ENCODE data around the gene VSTM5.

Gene VSTM5

GRCh38 chr11:93841446-93841845, 9.0 kb downstream of the VSTM5 start:
- TF ChIP-seq CTCF (conservative IDR thresholded peaks at IDR 0.05): no peak
- H3K27ac ChIP-seq: no peak overlapping the region

GRCh38 chr11:93840981-93841380, 9.4 kb downstream of the VSTM5 start:
- H3K27ac ChIP-seq: no peak overlapping the region
- no peak for TF ChIP-seq CTCF (conservative IDR thresholded peaks at IDR 0.05)

GRCh38 chr11:93840180-93840579, 10.2 kb downstream of the VSTM5 start:
- no peak overlapping the region for H3K27ac ChIP-seq
- no peak for TF ChIP-seq CTCF (conservative IDR thresholded peaks at IDR 0.05)

- TF ChIP-seq CTCF (conservative IDR thresholded peaks at IDR 0.05): no peak
- H3K27ac ChIP-seq: no peak overlapping the region
These were observed 11.5 kb downstream of the VSTM5 start for GRCh38 chr11:93838967-93839366.

GRCh38 chr11:93832780-93833179, 17.6 kb downstream of the VSTM5 start:
- H3K27ac ChIP-seq: no peak overlapping the region
- TF ChIP-seq CTCF (conservative IDR thresholded peaks at IDR 0.05): no peak

- H3K27ac ChIP-seq: no peak overlapping the region
- TF ChIP-seq CTCF (conservative IDR thresholded peaks at IDR 0.05): no peak
These were observed 18.9 kb downstream of the VSTM5 start for GRCh38 chr11:93831343-93832127.

GRCh38 chr11:93829598-93829997, 20.8 kb downstream of the VSTM5 start:
- no peak overlapping the region for H3K27ac ChIP-seq
- no peak for TF ChIP-seq CTCF (conservative IDR thresholded peaks at IDR 0.05)

Data from VCaP (cell line).